Measurements from ENCODE around the gene PCGF1. TPM values are rescaled to one million over a fixed set of nuclear protein-coding genes. Genes with fewer than 3 reads are reported as not detected.
A peak's percentile ranks its signal among the peaks of the same experiment; 100 is the strongest.

PCGF1 gene
- total and polyA plus RNA-seq, 2 of the 4 experiments (the other 2 are of a cell fraction), result 23.4 to 31.4 TPM

GRCh38 chr2:74464406-74464805 is 43.1 kb downstream of the PCGF1 start:
- CTCF ChIA-PET, result no interaction called here
- peak overlapping the region; percentile 88 to 97; a peak in 2 of 4 replicates for H4K8ac ChIP-seq (ENCODE audit: low read depth in 2 of 2, low read length in 2 of 2)
- peaks cover 21% of the 10 kb centered on the region for H3K36me3 ChIP-seq (ENCODE audit: control insufficient read depth, insufficient read depth, low read length)
- WGBS, 2 experiments (ENCODE audit: extremely low coverage in 2 of 2, insufficient read length in 1 of 2), result 0% methylated on average over 4 of the region's 13 CpGs; no CpG with 5 or more reads in 1 of the 2 experiments
- peak overlapping the region; percentile 90 for H3K4me2 ChIP-seq (ENCODE audit: low read depth, low read length)
- peak overlapping the region; percentile 8; the same call in 1 of the 2 replicates for H4K5ac ChIP-seq (ENCODE audit: low read depth, low read length)
- no peaks in the 10 kb centered on the region for H4K20me1 ChIP-seq (ENCODE audit: insufficient read depth, low read length)
- in situ Hi-C loops (cut with MboI; ENCODE audit: low sequenced_read_pairs), result no loop called here
- H3K23ac ChIP-seq (ENCODE audit: low read depth, low read length), result peak overlapping the region; percentile 94
- H2AFZ ChIP-seq (replicated peaks; ENCODE audit: low read length, poor library complexity), result peak overlapping the region; percentile 98
- TF ChIP-seq MXI1 (IDR thresholded peaks at IDR 0.05; ENCODE audit: borderline replicate concordance, low read depth, low read length) (0 out of 2 replicates have a peak, but pooled peaks have one; percentile 46), SMC3 (IDR thresholded peaks at IDR 0.05; ENCODE audit: low read depth, low read length) (no peak)
- peak overlapping the region; percentile 60 for H3K27ac ChIP-seq (ENCODE audit: insufficient read depth, low read length)
- H4K91ac ChIP-seq (ENCODE audit: insufficient read depth, low read depth, low read length), result peak overlapping the region; percentile 23
- peak overlapping the region; percentile 10; the same call in 1 of the 2 replicates for H3K56ac ChIP-seq (ENCODE audit: extremely low read depth, insufficient read depth, low read length)
- ATAC-seq (ENCODE audit: low read depth) (peak; percentile 9), DNase-seq (no peak)
- H3K79me1 ChIP-seq (ENCODE audit: low read depth in 1 of 2, low read length in 2 of 2), result peaks cover 7 to 46% of the 10 kb centered on the region in 2 experiments; a peak in 3 of 4 replicates
- no peak overlapping the region for H2BK15ac ChIP-seq (ENCODE audit: low read depth, low read length)
- H3K4me1 ChIP-seq (ENCODE audit: control insufficient read depth, insufficient read depth, low read length), result peaks cover 3% of the 10 kb centered on the region
- no peak overlapping the region for H3K18ac ChIP-seq (ENCODE audit: low read depth, low read length)
- H3K9me3 ChIP-seq (ENCODE audit: control insufficient read depth, insufficient read depth, low read length), result no peaks in the 10 kb centered on the region
- H3K27me3 ChIP-seq (ENCODE audit: control insufficient read depth, insufficient read depth, low read length), result no peaks in the 10 kb centered on the region
- dilution Hi-C loops (cut with HindIII; ENCODE audit: low sequenced_read_pairs, unreplicated experiment), result no loop called here
- H3K14ac ChIP-seq (replicated peaks; ENCODE audit: low read depth, low read length), result peak overlapping the region; percentile 66
- intact Hi-C loops (cut with micrococcal nuclease), result no loop called here
- H2AK9ac ChIP-seq (replicated peaks; ENCODE audit: low read depth, low read length, poor library complexity), result peak overlapping the region; percentile 97
- H2BK5ac ChIP-seq (ENCODE audit: low read depth, low read length, poor library complexity, severe bottlenecking), result peak overlapping the region; percentile 57
- no peaks in the 10 kb centered on the region for H3K9me1 ChIP-seq (ENCODE audit: insufficient read depth, low read length)
- peak overlapping the region; percentile 89 for H3K4me3 ChIP-seq (ENCODE audit: insufficient read depth, low read depth, low read length)
- peak overlapping the region; percentile 97 for H2AK5ac ChIP-seq (ENCODE audit: low read depth, low read length)
- BruUV-seq (replicated peaks), result no TSS peak
- no peak overlapping the region for H2BK20ac ChIP-seq (ENCODE audit: low read depth, low read length)
- peak overlapping the region; percentile 83 for H3K4ac ChIP-seq (ENCODE audit: low read depth, low read length)
- POLR2A ChIA-PET (ENCODE audit: unreplicated experiment), result no interaction called here
- no peak overlapping the region for H2BK120ac ChIP-seq (ENCODE audit: low read depth, low read length)
- H3K9ac ChIP-seq (ENCODE audit: low read depth, low read length), result peak overlapping the region; percentile 68
